LNCAP (cell line): ENCODE measurements around the gene TTC28.

Experiments used
- TF ChIP-seq, protein P1 (sequence below): fragments of 450-650 bp; IDR thresholded peaks from 2 replicates; pipeline ENCODE4 v1.5.1; 2017; ENCODE audit warnings: mild to moderate bottlenecking

TTC28 gene

DNA sequence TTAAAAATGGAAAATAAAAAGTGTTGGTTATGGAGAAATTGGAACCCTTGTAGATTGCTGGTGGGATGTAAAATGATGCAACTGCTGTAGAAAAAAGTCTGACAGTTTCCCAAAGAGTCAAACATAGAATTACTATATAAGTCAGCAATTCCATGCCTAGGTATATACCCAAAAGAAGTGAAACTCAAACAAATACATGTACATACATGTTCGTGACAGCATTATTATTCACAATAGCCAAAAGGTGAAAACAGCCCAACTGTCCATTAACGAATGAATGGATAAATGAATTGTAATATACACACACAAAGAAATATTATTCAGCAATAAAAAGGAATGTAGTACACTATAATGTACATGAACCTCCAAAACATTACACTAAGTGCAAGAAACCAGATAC is 116.0 kb downstream of the TTC28 start:
- TF ChIP-seq, protein P1, sequence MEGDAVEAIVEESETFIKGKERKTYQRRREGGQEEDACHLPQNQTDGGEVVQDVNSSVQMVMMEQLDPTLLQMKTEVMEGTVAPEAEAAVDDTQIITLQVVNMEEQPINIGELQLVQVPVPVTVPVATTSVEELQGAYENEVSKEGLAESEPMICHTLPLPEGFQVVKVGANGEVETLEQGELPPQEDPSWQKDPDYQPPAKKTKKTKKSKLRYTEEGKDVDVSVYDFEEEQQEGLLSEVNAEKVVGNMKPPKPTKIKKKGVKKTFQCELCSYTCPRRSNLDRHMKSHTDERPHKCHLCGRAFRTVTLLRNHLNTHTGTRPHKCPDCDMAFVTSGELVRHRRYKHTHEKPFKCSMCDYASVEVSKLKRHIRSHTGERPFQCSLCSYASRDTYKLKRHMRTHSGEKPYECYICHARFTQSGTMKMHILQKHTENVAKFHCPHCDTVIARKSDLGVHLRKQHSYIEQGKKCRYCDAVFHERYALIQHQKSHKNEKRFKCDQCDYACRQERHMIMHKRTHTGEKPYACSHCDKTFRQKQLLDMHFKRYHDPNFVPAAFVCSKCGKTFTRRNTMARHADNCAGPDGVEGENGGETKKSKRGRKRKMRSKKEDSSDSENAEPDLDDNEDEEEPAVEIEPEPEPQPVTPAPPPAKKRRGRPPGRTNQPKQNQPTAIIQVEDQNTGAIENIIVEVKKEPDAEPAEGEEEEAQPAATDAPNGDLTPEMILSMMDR: no peak

- TF ChIP-seq, protein P1: no peak
Observed at GRCh38 chr22:28562324-28562723, 117.3 kb downstream of the TTC28 start.

- TF ChIP-seq, protein P1: no peak
Observed at GRCh38 chr22:28560046-28560742, 119.4 kb downstream of the TTC28 start.

DNA sequence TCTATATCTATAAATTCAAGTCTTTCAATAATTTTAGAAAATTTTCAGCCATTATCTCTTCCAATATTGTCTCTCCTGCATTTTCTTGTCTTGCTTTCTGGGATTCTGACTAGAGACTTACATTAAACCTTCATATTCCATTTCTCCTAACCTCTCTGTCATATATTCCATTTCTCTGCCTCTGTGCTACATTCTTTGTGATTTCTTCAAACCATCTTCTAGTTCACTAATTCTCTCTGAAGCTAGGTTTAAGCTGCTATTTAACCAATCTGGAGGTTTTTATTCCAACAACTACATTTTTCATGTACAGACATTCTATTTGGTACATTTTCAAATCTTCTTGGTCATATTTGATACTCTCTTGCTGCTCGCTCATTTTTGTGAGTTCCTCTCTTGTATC is 122.5 kb downstream of the TTC28 start:
- TF ChIP-seq, protein P1: no peak

- TF ChIP-seq, protein P1: no peak
Observed at GRCh38 chr22:28548406-28548805, 131.2 kb downstream of the TTC28 start.

DNA sequence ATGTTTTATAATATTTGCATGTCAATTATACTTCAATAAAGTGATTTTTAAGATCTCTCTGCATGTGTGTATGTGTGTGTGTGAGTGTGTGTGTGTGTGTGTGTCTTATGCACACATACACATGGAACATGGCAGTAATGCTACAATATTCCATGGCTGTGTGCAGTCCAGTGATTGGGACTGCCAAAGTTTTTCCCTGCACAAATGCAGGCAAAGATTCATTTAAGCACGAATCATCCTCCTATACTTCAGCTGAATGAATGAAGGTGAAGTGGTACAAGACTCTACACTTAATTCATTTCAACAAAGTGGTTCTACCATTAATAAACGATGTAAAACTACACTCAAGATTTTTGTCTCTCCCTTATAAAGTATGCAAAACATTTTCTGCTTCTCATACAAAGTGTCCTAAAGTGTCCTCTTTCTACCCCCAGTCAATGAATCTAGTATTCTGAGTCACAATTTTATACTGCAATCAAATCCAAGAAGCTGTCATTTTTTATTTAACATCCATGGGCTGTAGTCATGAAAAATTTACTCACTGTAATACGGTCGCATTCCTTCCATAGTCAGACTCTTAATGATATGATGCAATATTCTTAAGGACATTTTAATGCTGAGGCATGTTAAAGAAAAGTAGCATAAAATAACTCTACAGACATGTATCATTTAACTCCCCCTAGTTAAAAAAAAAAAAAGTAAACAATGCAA is 132.4 kb downstream of the TTC28 start:
- TF ChIP-seq, protein P1: no peak

DNA sequence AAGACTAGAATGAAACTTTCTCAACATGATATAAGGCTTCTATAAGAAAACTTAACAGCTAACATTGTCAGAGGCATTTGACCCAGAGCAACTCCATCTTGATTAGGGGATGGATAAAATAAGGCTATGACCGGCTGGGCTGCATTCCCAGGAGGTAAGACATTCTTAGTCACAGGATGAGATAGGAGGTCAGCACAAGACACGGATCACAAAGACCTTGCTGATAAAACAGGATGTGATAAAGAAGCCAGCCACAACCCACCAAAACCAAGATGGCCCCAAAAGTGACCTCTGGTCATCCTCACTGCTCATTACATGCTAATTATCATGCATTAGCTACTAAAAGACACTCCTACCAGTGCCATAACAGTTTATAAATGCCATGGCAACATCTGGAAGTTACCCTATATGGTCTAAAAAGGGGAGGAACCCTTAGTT is 135.2 kb downstream of the TTC28 start:
- TF ChIP-seq, protein P1: no peak
